ENCODE results near the gene PLEKHH1.
A peak's percentile ranks its signal among the peaks of the same experiment; 100 is the strongest.
"Not testable (repeated sequence)": the region's sequence is repeated elsewhere in the genome, so short reads cannot be mapped to it uniquely, and the experiment has no call there.

Gene PLEKHH1

GRCh38 chr14:67583711-67584644 lies 50.9 kb downstream of the PLEKHH1 start:
- DNase-seq (ENCODE audit: low spot score) = no peak

DNA sequence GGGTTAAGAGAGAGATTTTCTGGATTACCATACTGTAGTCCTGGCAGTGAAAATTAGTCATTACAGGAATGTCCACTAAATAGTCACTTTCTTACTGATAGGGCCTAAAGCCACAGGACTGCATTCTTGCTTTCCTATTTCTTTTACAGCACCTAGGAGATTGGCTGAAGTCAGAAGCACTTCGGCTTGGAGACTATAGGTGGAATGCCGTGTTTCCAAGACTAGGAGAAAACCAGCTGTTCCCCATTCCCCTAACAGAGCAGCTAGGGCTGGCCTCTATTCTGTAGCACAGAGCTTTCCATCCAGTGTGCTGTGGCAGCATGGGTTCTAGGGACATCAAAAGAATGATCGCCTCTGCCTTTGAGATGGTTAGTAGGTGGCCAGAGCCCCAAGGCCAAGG lies 51.9 kb downstream of the PLEKHH1 start:
- no peak for DNase-seq (ENCODE audit: low spot score)

GRCh38 chr14:67586369-67586768 lies 53.3 kb downstream of the PLEKHH1 start:
- no peak for DNase-seq (ENCODE audit: low spot score)

DNA sequence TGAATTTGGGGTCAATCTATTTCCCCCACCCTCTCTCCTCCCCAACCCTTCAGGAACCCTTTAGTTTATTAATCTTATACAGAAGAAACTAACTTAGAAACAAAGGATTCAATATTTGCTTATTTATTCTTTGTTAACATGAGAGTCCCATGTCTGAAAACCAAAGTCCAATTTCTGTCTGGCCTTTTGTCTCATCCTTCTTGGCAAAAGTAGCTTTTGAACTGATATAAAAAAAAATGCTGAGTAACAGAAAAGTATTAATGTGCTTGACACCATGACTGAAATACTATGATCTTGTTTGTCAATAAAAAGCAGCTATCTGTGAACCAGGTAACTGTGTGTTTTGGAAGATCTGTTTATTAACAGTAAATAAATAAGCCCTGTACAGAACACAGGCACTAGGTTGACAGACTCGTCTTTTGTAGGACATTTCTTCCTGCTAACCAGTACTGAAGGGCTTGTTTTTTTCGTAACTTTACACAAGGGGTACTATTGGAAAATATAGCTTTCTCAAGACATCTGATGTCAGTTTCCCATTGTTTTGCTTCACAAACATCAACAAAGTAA lies 56.2 kb downstream of the PLEKHH1 start:
- no peak for DNase-seq (ENCODE audit: low spot score)

DNA sequence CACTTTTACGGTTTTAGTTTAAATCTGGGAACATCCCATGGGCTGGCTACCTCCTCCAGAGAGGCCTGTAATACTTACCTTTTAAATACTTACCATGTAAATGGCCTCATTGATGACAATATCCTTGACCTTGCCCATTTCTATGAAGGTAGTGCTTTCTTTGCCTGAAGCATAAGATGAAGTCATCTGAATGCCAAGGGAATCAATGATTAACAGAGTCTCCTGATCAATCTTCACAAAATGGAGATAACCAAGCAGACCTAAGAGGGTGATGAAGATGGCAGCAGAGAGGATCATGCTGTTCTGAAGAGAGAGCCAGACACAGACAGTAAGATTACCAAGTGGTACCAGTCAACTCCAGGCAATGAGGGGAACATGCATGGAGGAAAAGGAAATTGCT lies 60.6 kb downstream of the PLEKHH1 start:
- DNase-seq (ENCODE audit: low spot score) = not testable (repeated sequence)

- DNase-seq (ENCODE audit: low spot score) = no peak
Observed at GRCh38 chr14:67595392-67595791, 62.3 kb downstream of the PLEKHH1 start.

GRCh38 chr14:67599698-67600561 lies 66.8 kb downstream of the PLEKHH1 start, which contains the start of gene PIGH:
PIGH (minus strand) TSS chr14:67600268; CDS start chr14:67600203, 65 bp downstream.
- peak; percentile 91 for DNase-seq (ENCODE audit: low spot score)

GRCh38 chr14:67600562-67600974 lies 67.5 kb downstream of the PLEKHH1 start:
- DNase-seq (ENCODE audit: low spot score) = not testable (repeated sequence)

DNA sequence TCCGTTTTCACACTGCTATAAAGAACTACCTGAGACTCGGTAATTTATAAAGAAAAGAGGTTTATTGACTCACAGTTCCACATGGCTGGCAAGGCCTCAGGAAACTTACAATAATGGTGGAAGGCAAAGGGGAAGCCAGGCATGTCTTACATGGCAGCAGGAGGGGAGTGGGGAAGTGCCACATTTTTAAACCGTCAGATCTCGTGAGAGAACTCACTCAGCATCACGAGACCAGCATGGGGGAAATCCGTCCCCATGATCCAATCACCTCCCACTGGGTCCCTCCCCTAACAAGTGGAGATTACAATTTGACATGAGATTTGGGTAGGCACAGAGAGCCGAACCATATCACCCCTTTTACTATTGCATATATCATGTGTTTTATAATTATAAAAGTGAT lies 69.0 kb downstream of the PLEKHH1 start:
- no peak for DNase-seq (ENCODE audit: low spot score)

GRCh38 chr14:67602995-67603545 lies 70.0 kb downstream of the PLEKHH1 start:
- DNase-seq (ENCODE audit: low spot score) = no peak

DNA sequence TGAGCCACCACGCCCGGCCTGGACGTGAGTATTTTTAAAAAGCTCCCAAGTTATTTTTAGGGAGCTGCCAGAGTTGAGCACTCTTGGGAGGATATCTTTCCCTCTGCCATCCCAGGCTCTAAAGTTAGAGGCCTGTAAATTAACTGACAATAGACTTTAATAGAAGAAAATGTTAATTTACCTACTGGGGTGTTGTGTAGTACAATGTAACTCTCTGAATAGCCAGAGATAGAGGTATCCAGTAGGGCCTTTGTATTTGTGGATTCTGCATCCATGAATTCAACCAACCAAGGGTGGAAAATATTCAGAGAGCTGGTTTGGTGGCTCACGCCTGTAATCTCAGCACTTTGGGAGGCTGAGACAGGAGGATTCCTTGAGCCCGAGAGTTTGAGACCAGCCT lies 74.6 kb downstream of the PLEKHH1 start:
- DNase-seq (ENCODE audit: low spot score) = no peak

- DNase-seq (ENCODE audit: low spot score) = no peak
Observed at GRCh38 chr14:67609642-67610310, 76.7 kb downstream of the PLEKHH1 start.

GRCh38 chr14:67610491-67610890 lies 77.4 kb downstream of the PLEKHH1 start:
- no peak for DNase-seq (ENCODE audit: low spot score)

GRCh38 chr14:67618617-67619063 lies 85.5 kb downstream of the PLEKHH1 start:
- peak; percentile 57 for DNase-seq (ENCODE audit: low spot score)

- peak; percentile 91 for DNase-seq (ENCODE audit: low spot score)
Observed at GRCh38 chr14:67619446-67620216, 86.5 kb downstream of the PLEKHH1 start, which contains the start of gene ARG2. ARG2 (plus strand) TSS chr14:67619920; CDS start chr14:67619978, 58 bp downstream.

GRCh38 chr14:67620217-67620785 lies 87.2 kb downstream of the PLEKHH1 start:
- no peak for DNase-seq (ENCODE audit: low spot score)

- DNase-seq (ENCODE audit: low spot score) = peak; percentile 76
Observed at GRCh38 chr14:67622675-67623074, 89.6 kb downstream of the PLEKHH1 start.

GRCh38 chr14:67623114-67623513 lies 90.0 kb downstream of the PLEKHH1 start:
- no peak for DNase-seq (ENCODE audit: low spot score)

DNA sequence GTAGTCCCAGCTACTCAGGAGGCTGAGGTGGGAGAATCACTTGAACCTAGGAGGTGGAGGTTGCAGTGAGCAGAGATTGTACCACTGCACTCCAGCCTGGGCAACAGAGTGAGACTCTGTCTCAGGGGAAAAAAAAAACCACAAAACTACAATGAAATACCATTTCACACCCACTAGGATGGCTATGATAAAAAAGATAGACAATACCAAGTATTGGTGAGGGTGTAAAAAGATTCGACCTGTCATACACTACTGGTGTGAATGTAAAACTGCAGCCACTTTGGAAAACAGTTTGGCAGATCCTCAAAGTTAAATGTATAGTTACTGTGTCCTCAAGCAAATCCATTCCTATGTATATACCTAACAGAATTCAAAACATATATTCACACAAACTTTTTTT lies 93.0 kb downstream of the PLEKHH1 start:
- DNase-seq (ENCODE audit: low spot score) = not testable (repeated sequence)

- DNase-seq (ENCODE audit: low spot score) = no peak
Observed at GRCh38 chr14:67627519-67627918, 94.4 kb downstream of the PLEKHH1 start.

All from putamen (tissue), 1 donor.